Thoracic aorta (tissue), 2 donors: Measurements from ENCODE around the gene NEDD1. TPM values are rescaled to one million over a fixed set of nuclear protein-coding genes. Genes with fewer than 3 reads are reported as not detected.

Experiments
- ATAC-seq: fragments of 150-250 bp; one replicate; pipeline ENCODE4 v1.8.0; 2017; ENCODE audit warnings: low read depth; ENCODE audit not compliant: insufficient number of reproducible peaks, low FRiP score
- DNase-seq: peaks from one replicate; pipeline ENCODE4 v3.0.0-alpha.2; 2020; ENCODE audit warnings: low spot score
- H3K27ac ChIP-seq, 2 donors: fragments of 200-600 bp; sonication (generic); 1 replicate in 1 of 2; 2 replicates in 1 of 2; pipeline ENCODE4 v1.5.1; 2016; ENCODE audit warnings: mild to moderate bottlenecking in 2 of 2, moderate library complexity in 2 of 2
- H3K27me3 ChIP-seq: fragments of 200-600 bp; sonication (generic); replicated peaks from 2 replicates; pipeline ENCODE4 v1.6.0; 2016; ENCODE audit warnings: mild to moderate bottlenecking; ENCODE audit not compliant: insufficient read depth
- H3K36me3 ChIP-seq: fragments of 200-600 bp; sonication (generic); one replicate; pipeline ENCODE4 v1.5.1; 2016
- H3K4me1 ChIP-seq, 2 donors: fragments of 200-600 bp; sonication (generic); 1 replicate in 1 of 2; 2 replicates in 1 of 2; pipeline versions ENCODE4 v1.5.1 to v1.6.0; 2016; ENCODE audit warnings: low read depth in 2 of 2, mild to moderate bottlenecking in 1 of 2; ENCODE audit not compliant: control insufficient read depth in 1 of 2
- H3K4me3 ChIP-seq: fragments of 200-600 bp; sonication (generic); 2 replicates; pipeline ENCODE4 v1.5.1; 2016; ENCODE audit warnings: mild to moderate bottlenecking
- H3K9me3 ChIP-seq: fragments of 200-600 bp; sonication (generic); 2 replicates; pipeline ENCODE4 v1.5.1; 2016
- total RNA-seq, 2 donors: library from RNA; depleted of rRNA; stranded (reverse); fragments of >200 nt; gene quantifications; one replicate each; pipeline versions ENCODE4 v1.1.0 to v1.2.3, GENCODE V29; 2016
- TF ChIP-seq, protein P1 (sequence below): fragments of 200-600 bp; sonication (generic); IDR thresholded peaks from one replicate; pipeline ENCODE4 v1.5.1; 2019; ENCODE audit warnings: antibody characterized with exemption

NEDD1 gene
- total RNA-seq, 2 donors from 2014 or later, result 11.5 to 35.6 TPM

DNA sequence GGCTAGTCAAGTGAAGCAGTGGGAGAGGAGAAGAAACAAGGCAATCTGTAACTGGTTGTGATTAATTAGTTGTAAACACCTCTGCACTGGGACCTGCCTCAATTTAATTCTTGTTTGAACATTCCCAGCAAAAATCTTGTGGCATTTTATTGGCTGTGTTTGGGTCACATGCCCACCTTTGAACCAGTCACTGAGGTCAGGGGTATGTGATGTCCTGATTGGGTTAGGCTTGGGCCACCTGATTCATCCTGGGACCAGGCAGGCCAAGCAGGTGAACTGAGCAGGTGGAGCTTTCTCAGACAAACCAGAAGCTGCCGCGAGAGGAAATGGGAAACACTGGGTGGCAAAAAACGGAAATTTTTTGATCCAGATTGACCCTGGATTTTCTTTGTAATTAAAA lies 72.5 kb downstream of the NEDD1 start:
- Histone ChIP-seq H3K27ac (no peak overlapping the region), H3K4me1 (no peaks in the 10 kb centered on the region), H3K9me3 (no peaks in the 10 kb centered on the region), H3K27me3 (no peaks in the 10 kb centered on the region), H3K36me3 (no peaks in the 10 kb centered on the region), H3K4me3 (no peak overlapping the region)
- DNase-seq, result no peak
- TF ChIP-seq, protein P1, sequence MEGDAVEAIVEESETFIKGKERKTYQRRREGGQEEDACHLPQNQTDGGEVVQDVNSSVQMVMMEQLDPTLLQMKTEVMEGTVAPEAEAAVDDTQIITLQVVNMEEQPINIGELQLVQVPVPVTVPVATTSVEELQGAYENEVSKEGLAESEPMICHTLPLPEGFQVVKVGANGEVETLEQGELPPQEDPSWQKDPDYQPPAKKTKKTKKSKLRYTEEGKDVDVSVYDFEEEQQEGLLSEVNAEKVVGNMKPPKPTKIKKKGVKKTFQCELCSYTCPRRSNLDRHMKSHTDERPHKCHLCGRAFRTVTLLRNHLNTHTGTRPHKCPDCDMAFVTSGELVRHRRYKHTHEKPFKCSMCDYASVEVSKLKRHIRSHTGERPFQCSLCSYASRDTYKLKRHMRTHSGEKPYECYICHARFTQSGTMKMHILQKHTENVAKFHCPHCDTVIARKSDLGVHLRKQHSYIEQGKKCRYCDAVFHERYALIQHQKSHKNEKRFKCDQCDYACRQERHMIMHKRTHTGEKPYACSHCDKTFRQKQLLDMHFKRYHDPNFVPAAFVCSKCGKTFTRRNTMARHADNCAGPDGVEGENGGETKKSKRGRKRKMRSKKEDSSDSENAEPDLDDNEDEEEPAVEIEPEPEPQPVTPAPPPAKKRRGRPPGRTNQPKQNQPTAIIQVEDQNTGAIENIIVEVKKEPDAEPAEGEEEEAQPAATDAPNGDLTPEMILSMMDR, result no peak
- no peak for ATAC-seq

DNA sequence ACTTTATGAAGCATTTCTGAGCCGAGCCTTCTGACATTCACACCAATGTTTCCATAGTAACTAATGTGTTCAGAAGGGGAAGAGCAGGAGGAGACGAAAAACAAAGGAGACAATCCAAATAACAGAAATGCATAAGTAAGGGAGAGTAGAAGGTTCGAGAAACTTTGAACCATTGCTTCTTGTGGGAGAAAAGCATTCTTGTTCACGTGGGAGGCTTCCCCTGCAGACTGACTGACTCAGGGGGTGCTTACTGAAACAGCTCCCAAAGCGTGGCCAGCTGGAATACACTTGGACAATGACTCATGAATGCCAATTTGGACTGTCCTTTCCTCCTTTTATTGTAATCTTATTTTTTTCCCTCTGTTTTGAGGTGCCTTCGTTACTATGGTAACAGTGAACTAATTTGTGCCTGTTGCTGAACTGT lies 73.9 kb downstream of the NEDD1 start:
- ATAC-seq (no peak), DNase-seq (no peak)
- H3K4me1 ChIP-seq, result peaks cover 2 to 8% of the 10 kb centered on the region in 2 donors
- H3K9me3 ChIP-seq, result no peaks in the 10 kb centered on the region
- H3K36me3 ChIP-seq, result no peaks in the 10 kb centered on the region
- H3K27me3 ChIP-seq, result no peaks in the 10 kb centered on the region
- no peak overlapping the region for H3K27ac ChIP-seq
- H3K4me3 ChIP-seq, result no peak overlapping the region
- TF ChIP-seq, protein P1, result no peak

DNA sequence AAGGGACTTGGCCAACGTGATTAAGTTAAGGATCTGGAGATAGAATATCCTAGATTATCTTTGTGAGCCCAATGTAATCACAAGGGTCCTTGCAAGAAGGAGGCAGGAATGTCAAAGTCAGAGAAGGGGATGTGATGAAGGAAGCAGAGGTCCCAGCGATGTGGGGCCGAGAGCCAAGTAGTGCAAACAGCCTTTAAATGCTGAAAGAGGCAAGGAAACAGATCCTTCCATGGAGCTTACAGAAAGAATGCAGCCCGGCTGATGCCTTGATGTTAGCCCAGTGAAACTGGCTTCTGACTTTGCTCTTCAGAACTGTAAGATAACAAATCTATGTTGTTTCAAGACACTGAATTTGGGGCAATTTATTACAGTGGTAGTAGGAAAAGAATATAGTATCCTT lies 74.9 kb downstream of the NEDD1 start:
- H3K4me1 ChIP-seq, result peaks cover 2 to 11% of the 10 kb centered on the region in 2 donors
- DNase-seq, result no peak
- no peaks in the 10 kb centered on the region for H3K9me3 ChIP-seq
- H3K27me3 ChIP-seq, result no peaks in the 10 kb centered on the region
- no peak for ATAC-seq
- H3K27ac ChIP-seq, result no peak overlapping the region
- H3K4me3 ChIP-seq, result no peak overlapping the region
- TF ChIP-seq, protein P1, result no peak
- no peaks in the 10 kb centered on the region for H3K36me3 ChIP-seq

GRCh38 chr12:96982671-96983070 lies 75.6 kb downstream of the NEDD1 start:
- ATAC-seq (no peak), DNase-seq (no peak)
- H3K36me3 ChIP-seq, result no peaks in the 10 kb centered on the region
- no peaks in the 10 kb centered on the region for H3K9me3 ChIP-seq
- peaks cover 2 to 11% of the 10 kb centered on the region in 2 donors for H3K4me1 ChIP-seq
- TF ChIP-seq, protein P1, result no peak
- no peak overlapping the region for H3K27ac ChIP-seq
- no peak overlapping the region for H3K4me3 ChIP-seq
- H3K27me3 ChIP-seq, result no peaks in the 10 kb centered on the region

DNA sequence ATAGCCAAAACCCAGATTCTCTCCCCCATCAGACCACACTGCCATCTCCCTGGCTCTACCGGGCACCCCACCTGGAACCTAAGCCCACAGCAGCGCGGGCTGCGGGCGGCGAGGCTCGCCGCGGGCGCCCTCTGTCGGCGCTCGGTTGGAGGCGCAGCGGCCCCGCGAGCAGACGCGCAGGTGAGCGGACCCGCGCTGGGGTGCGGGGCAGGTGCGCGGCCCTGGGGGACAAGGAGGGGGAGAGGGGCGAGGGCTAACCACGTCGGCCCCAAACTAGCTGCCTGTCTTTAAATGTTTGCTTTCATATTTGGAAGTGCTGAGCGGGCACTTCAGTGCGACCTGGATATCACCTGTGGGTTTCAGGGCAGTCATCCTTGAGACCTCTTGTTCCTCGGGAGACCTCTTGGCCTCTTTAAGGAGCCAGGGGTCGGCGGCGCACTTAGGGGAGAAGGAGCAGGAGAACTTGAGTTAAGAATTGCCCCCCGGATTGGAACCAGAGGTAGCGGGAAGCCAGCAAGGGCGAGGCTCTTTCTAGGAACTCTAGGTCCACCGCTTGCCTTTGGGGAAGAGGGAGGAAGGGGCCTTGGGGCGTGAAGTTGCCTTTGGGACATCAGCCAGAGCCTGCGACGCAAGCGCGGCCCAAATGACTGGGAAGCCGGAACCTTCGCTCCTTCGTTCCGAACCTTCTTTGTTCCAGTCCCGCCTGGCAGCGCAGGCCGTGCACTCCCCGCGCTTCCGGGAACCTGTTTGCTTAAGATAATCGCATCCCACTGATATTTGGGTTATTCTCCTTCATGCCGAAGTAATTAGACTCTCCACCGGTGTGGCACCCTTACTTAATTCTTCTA lies 78.7 kb downstream of the NEDD1 start:
- no peaks in the 10 kb centered on the region for H3K27me3 ChIP-seq
- no peak overlapping the region for H3K27ac ChIP-seq
- TF ChIP-seq, protein P1, result peak; percentile 76
- no peak for DNase-seq
- no peaks in the 10 kb centered on the region for H3K9me3 ChIP-seq
- H3K4me1 ChIP-seq, result peaks cover 2 to 11% of the 10 kb centered on the region in 2 donors
- peak overlapping the region; percentile 77 for H3K4me3 ChIP-seq
- no peaks in the 10 kb centered on the region for H3K36me3 ChIP-seq
- ATAC-seq, result no peak
